HepG2 (cell line): Measurements from ENCODE around the gene SMAD2. TPM values are rescaled to one million over a fixed set of nuclear protein-coding genes. Genes with fewer than 3 reads are reported as not detected.

Experiments
- ATAC-seq: fragments of 200-7000 bp; cut with Tn5 transposase; 3 replicates; pipeline ENCODE4 v1.9.1; 2020; ENCODE audit warnings: mild to moderate bottlenecking, moderate library complexity
- BruUV-seq: library from RNA; stranded (reverse); fragments of 400-500 nt; replicated peaks from 2 replicates; lab custom pipeline; 2021; lab: Mats Ljungman, UMichigan
- CTCF ChIA-PET: fragments of 300-600 bp; formaldehyde crosslinking; extraction: SDS; loops from one replicate; lab custom pipeline; 2021; ENCODE audit warnings: low total read pairs, inconsistent platforms, low intra/inter-chr PET ratio; lab: Yijun Ruan, JAX
- POLR2A ChIA-PET: fragments of 350-600 bp; sonication (Branson Sonifier 250); formaldehyde crosslinking; loops from one replicate; lab custom pipeline; 2020; ENCODE audit warnings: antibody characterized with exemption, inconsistent platforms; lab: Yijun Ruan, JAX
- DNase-seq: peaks from one replicate; pipeline ENCODE4 v3.0.0-alpha.2; 2015; ENCODE audit warnings: low spot score
- FAIRE-seq: peaks from 3 replicates; lab custom pipeline; 2011; peaks lifted over from hg19 to GRCh38; lab: Jason Lieb, UNC
- H2AFZ ChIP-seq: one replicate; pipeline ENCODE4 v1.6.1; 2011; ENCODE audit warnings: low read length, inconsistent platforms
- H3K27ac ChIP-seq: fragments of 300-600 bp; 3 replicates; pipeline ENCODE4 v1.8.0; 2011; ENCODE audit warnings: mixed run types, mild to moderate bottlenecking, mixed read lengths, low read length, inconsistent platforms; ENCODE audit not compliant: insufficient read depth; ENCODE audit errors: extremely low read length
- H3K27me3 ChIP-seq, 2 experiments: fragments of 200-600 bp in 1 of 2; 2 replicates in 1 of 2; 3 replicates in 1 of 2; pipeline versions ENCODE4 v1.6.0 to v1.8.0; 2011; ENCODE audit warnings: low read length in 2 of 2, mild to moderate bottlenecking in 2 of 2, moderate library complexity in 2 of 2, inconsistent platforms in 1 of 2; ENCODE audit not compliant: insufficient read depth in 2 of 2, control insufficient read depth in 1 of 2
- H3K36me3 ChIP-seq, 2 experiments: fragments of 200-600 bp in 1 of 2; replicated peaks in 1 of 2; 2 replicates in 1 of 2; 3 replicates in 1 of 2; pipeline versions ENCODE4 v1.5.1 to v1.8.0; 2011; ENCODE audit warnings: low read length in 2 of 2, inconsistent platforms in 1 of 2; ENCODE audit not compliant: insufficient read depth in 2 of 2, control insufficient read depth in 1 of 2
- H3K4me1 ChIP-seq: 2 replicates; pipeline ENCODE4 v1.5.1; 2012; ENCODE audit warnings: low read length, inconsistent platforms; ENCODE audit not compliant: insufficient read depth
- H3K4me2 ChIP-seq: 2 replicates; pipeline ENCODE4 v1.6.0; 2011; ENCODE audit warnings: low read depth, low read length, inconsistent platforms
- H3K4me3 ChIP-seq, 3 experiments: fragments of 200-600 bp in 1 of 3; sonication (generic), shearing (Covaris generic) in 1 of 3; replicated peaks in 1 of 3; 2 replicates each; pipeline ENCODE4 v1.5.1; 2011 to 2016; ENCODE audit warnings: low read length in 3 of 3, inconsistent platforms in 2 of 3, low read depth in 2 of 3, mild to moderate bottlenecking in 2 of 3, control low read depth in 1 of 3, mixed read lengths in 1 of 3; ENCODE audit not compliant: insufficient read depth in 1 of 3
- H3K79me2 ChIP-seq: one replicate; pipeline ENCODE4 v1.6.1; 2011; ENCODE audit warnings: low read length, inconsistent platforms; ENCODE audit not compliant: insufficient read depth
- H3K9ac ChIP-seq: 2 replicates; pipeline ENCODE4 v1.6.0; 2011; ENCODE audit warnings: mild to moderate bottlenecking, low read depth, low read length, inconsistent platforms; ENCODE audit not compliant: insufficient read depth
- H3K9me3 ChIP-seq: 2 replicates; pipeline ENCODE4 v1.5.1; 2012; ENCODE audit warnings: mild to moderate bottlenecking, low read length
- H4K20me1 ChIP-seq: 2 replicates; pipeline ENCODE4 v1.6.0; 2011; ENCODE audit warnings: inconsistent platforms, mild to moderate bottlenecking, low read length, moderate library complexity; ENCODE audit not compliant: insufficient read depth
- HIVEP1 ChIP-seq: sonication (generic); formaldehyde crosslinking; IDR thresholded peaks from 2 replicates; pipeline ENCODE4 v1.4.0; 2020; ENCODE audit warnings: mild to moderate bottlenecking, missing genetic modification reagents
- KDM1A ChIP-seq: IDR thresholded peaks from 2 replicates; pipeline ENCODE4 v1.6.1; 2016; ENCODE audit warnings: missing compliant biosample characterization
- PCBP2 ChIP-seq: fragments of 200-400 bp; formaldehyde crosslinking; optimal IDR thresholded peaks from 2 replicates; pipeline ENCODE3; 2018; ENCODE audit warnings: low read length, low read depth; ENCODE audit not compliant: poor library complexity, severe bottlenecking
- TFE3 ChIP-seq: IDR thresholded peaks from 2 replicates; pipeline ENCODE4 v1.6.1; 2016
- USF2 ChIP-seq, 2 experiments: sonication (generic) in 1 of 2; formaldehyde crosslinking in 1 of 2; IDR thresholded peaks; 2 replicates each; pipeline versions ENCODE4 v1.5.1 to v1.6.1; 2011 to 2020; ENCODE audit warnings: borderline replicate concordance in 1 of 2, low read depth in 1 of 2, low read length in 1 of 2, mild to moderate bottlenecking in 1 of 2, missing genetic modification reagents in 1 of 2, moderate library complexity in 1 of 2
- ZNF3 ChIP-seq: IDR thresholded peaks from 2 replicates; pipeline ENCODE4 v1.7.0; 2017; ENCODE audit warnings: inconsistent platforms
- WGBS: methylation state at CpG from one replicate; pipeline ENCODE4 v1.1.6; 2017; ENCODE audit warnings: low lambda C conversion rate; 5-methylcytosine and 5-hydroxymethylcytosine counted together
- in situ Hi-C: cut with HindIII; loops from 2 replicates; pipeline ENCODE4 v1.10.0; 2017; ENCODE audit warnings: low pct_unique_long_range_greater_than_20kb; ENCODE audit not compliant: extremely low pct_ligation_motif_present
- intact Hi-C: fragments of 100-400 bp; cut with micrococcal nuclease; formaldehyde crosslinking; loops from one replicate; pipeline ENCODE4 v1.10.0; 2022; ENCODE audit not compliant: unreplicated experiment
- polyA plus RNA-seq, 8 experiments: library from polyadenylated mRNA; depleted of rRNA in 3 of 8; stranded (reverse) in 7 of 8; unstranded in 1 of 8; fragments of >200 nt; fragmentation: Illumina TruSeq in 4 of 8; extraction: Trizol in 4 of 8; gene quantifications; 2 replicates each; pipeline versions ENCODE4 v1.2.1 to v1.2.3, GENCODE V29; 2011 to 2016; ENCODE audit warnings: low read depth in 4 of 8, missing spikeins in 1 of 8, mixed read lengths in 1 of 8; ENCODE audit not compliant: insufficient read depth in 1 of 8
- total RNA-seq, 5 experiments: library from RNA; depleted of rRNA; stranded (reverse); fragments of >200 nt; fragmentation: Illumina TruSeq; extraction: Trizol; gene quantifications; 2 replicates each; pipeline ENCODE4 v1.2.3, GENCODE V29; 2016; ENCODE audit warnings: low read depth in 1 of 5
- TF ChIP-seq, protein P1 (sequence below): IDR thresholded peaks from 2 replicates; pipeline ENCODE4 v1.6.1; 2016; ENCODE audit warnings: low read depth, missing genetic modification reagents, missing compliant biosample characterization

Gene SMAD2
- total and polyA plus RNA-seq, 2 of the 13 experiments (the other 11 are each of a cell fraction or from before 2014, with no cell fraction given): 40.2 to 96.2 TPM

DNA sequence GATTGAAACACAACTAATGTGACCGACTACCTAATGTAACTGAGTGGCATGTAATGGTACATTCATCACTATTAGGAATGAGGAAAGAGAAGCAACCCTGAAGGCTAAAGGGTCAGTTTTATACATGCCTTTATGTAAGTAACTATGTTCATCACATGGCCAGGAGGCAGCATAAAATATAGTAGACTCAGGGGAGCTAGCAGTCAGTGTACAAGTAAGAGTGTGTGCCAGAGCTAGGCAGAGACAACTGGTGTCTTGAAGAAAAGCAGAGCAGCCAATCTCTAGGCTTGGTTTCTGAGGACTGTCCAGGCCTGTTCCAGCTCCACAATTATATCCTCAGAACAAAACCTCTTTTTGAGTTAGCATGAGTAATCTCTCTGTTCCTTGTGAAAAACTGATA, 18.1 kb downstream of the SMAD2 start:
- peak overlapping the region; percentile 57 for H3K4me2 ChIP-seq
- POLR2A ChIA-PET: no interaction called here
- intact Hi-C loops: no loop called here
- peak overlapping the region; percentile 19 for H3K9ac ChIP-seq
- in situ Hi-C loops: no loop called here
- 0 out of 2 replicates have a peak, but pooled peaks cover under 1% of the 10 kb centered on the region for H3K9me3 ChIP-seq
- ATAC-seq: peak; percentile 60
- CTCF ChIA-PET: no interaction called here
- H3K79me2 ChIP-seq: peaks cover 94% of the 10 kb centered on the region
- H3K36me3 ChIP-seq: 0 out of 5 replicates have a peak, but pooled peaks cover 0 to 2% of the 10 kb centered on the region in 2 experiments
- WGBS: 53% methylated on average over 1 of the region's 1 CpG
- peaks cover 15% of the 10 kb centered on the region; the same call in 1 of the 2 replicates for H4K20me1 ChIP-seq
- peak overlapping the region; percentile 55 for H3K27ac ChIP-seq
- no peak for DNase-seq
- H2AFZ ChIP-seq: no peak overlapping the region
- TF ChIP-seq KDM1A (no peak), ZNF3 (CRISPR knock-in tag) (no peak), HIVEP1 (CRISPR knock-in tag) (no peak)
- H3K4me1 ChIP-seq: peaks cover 52% of the 10 kb centered on the region
- no peak for FAIRE-seq
- no peaks in the 10 kb centered on the region for H3K27me3 ChIP-seq
- BruUV-seq: no TSS peak
- peak overlapping the region in 1 of 3 experiments; percentile 20; a peak in 1 of 6 replicates for H3K4me3 ChIP-seq

DNA sequence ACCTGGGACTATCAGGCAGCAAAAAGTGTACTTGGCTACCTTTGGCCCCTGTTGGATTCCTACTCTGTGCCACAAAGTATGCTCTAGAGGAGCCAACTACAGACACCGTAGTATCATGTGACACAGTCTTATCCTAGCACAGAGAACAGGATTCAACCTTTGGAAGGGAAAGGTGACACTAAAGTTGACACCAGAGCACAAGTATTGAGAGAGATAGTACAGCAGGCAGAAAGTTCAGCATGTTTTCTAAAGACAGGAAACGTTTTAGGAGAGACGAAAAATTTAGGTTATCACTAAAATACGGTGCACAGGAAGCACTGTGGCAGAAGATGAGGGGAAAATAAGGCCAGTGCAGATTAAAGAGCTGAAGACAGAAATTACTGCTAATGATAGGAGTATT, 18.6 kb downstream of the SMAD2 start:
- H3K4me3 ChIP-seq: peak overlapping the region in 1 of 3 experiments; percentile 20; a peak in 1 of 6 replicates
- H3K27ac ChIP-seq: peak overlapping the region; percentile 55
- ATAC-seq (peak; percentile 96), FAIRE-seq (no peak), DNase-seq (peak; percentile 52)
- H3K9me3 ChIP-seq: peaks cover 5% of the 10 kb centered on the region; the same call in 1 of the 2 replicates
- peak overlapping the region; percentile 19; the same call in 1 of the 2 replicates for H3K9ac ChIP-seq
- peaks cover 52% of the 10 kb centered on the region for H3K4me1 ChIP-seq
- in situ Hi-C loops: no loop called here
- H2AFZ ChIP-seq: no peak overlapping the region
- WGBS: 25% methylated on average over 4 of the region's 4 CpGs
- H3K36me3 ChIP-seq: peaks cover 0 to 4% of the 10 kb centered on the region in 2 experiments; a peak in 1 of 5 replicates
- intact Hi-C loops: no loop called here
- peaks cover 94% of the 10 kb centered on the region for H3K79me2 ChIP-seq
- BruUV-seq: no TSS peak
- POLR2A ChIA-PET: no interaction called here
- CTCF ChIA-PET: no interaction called here
- no peaks in the 10 kb centered on the region for H3K27me3 ChIP-seq
- H3K4me2 ChIP-seq: peak overlapping the region; percentile 57
- peaks cover 15% of the 10 kb centered on the region; the same call in 1 of the 2 replicates for H4K20me1 ChIP-seq
- TF ChIP-seq TFE3 (CRISPR knock-in tag) (peak; percentile 57; the same call in 1 of the 2 replicates), USF2 (IDR thresholded peaks at IDR 0.05; ENCODE audit: low read depth, low read length) (0 out of 2 replicates have a peak, but pooled peaks have one; percentile 9), USF2 (CRISPR knock-in tag; IDR thresholded peaks at IDR 0.05; ENCODE audit: borderline replicate concordance) (peak; percentile 46; the same call in 1 of the 2 replicates), PCBP2 (no peak)
- TF ChIP-seq, protein P1, sequence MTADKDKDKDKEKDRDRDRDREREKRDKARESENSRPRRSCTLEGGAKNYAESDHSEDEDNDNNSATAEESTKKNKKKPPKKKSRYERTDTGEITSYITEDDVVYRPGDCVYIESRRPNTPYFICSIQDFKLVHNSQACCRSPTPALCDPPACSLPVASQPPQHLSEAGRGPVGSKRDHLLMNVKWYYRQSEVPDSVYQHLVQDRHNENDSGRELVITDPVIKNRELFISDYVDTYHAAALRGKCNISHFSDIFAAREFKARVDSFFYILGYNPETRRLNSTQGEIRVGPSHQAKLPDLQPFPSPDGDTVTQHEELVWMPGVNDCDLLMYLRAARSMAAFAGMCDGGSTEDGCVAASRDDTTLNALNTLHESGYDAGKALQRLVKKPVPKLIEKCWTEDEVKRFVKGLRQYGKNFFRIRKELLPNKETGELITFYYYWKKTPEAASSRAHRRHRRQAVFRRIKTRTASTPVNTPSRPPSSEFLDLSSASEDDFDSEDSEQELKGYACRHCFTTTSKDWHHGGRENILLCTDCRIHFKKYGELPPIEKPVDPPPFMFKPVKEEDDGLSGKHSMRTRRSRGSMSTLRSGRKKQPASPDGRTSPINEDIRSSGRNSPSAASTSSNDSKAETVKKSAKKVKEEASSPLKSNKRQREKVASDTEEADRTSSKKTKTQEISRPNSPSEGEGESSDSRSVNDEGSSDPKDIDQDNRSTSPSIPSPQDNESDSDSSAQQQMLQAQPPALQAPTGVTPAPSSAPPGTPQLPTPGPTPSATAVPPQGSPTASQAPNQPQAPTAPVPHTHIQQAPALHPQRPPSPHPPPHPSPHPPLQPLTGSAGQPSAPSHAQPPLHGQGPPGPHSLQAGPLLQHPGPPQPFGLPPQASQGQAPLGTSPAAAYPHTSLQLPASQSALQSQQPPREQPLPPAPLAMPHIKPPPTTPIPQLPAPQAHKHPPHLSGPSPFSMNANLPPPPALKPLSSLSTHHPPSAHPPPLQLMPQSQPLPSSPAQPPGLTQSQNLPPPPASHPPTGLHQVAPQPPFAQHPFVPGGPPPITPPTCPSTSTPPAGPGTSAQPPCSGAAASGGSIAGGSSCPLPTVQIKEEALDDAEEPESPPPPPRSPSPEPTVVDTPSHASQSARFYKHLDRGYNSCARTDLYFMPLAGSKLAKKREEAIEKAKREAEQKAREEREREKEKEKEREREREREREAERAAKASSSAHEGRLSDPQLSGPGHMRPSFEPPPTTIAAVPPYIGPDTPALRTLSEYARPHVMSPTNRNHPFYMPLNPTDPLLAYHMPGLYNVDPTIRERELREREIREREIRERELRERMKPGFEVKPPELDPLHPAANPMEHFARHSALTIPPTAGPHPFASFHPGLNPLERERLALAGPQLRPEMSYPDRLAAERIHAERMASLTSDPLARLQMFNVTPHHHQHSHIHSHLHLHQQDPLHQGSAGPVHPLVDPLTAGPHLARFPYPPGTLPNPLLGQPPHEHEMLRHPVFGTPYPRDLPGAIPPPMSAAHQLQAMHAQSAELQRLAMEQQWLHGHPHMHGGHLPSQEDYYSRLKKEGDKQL: no peak
